ENCODE data around the gene LAMB4. TPM values are rescaled to one million over a fixed set of nuclear protein-coding genes. Genes with fewer than 3 reads are reported as not detected.

The LAMB4 gene
- total RNA-seq, 2 donors from 2014 or later, result not detected

GRCh38 chr7:108003599-108003935 is 126.6 kb downstream of the LAMB4 start:
- Mint-ChIP-seq H3K36me3 (ENCODE audit: low read depth) (no peaks in the 10 kb centered on the region), H3K4me1 (peaks cover 5% of the 10 kb centered on the region), H3K27me3 (peaks cover 51% of the 10 kb centered on the region), H3K9me3 (no peaks in the 10 kb centered on the region), H3K27ac (no peak overlapping the region), H3K4me3 (peak overlapping the region; percentile 54)
- no peak for ATAC-seq (replicated peaks)

GRCh38 chr7:108002726-108003598 is 127.2 kb downstream of the LAMB4 start, which contains the start of gene LAMB1:
Gene LAMB1 (minus strand): TSS chr7:108003161. CDS start chr7:108002885, 276 bp downstream.
- Mint-ChIP-seq H3K4me1 (peaks cover 5% of the 10 kb centered on the region), H3K4me3 (peak within 1 kb of the TSS; percentile 74), H3K36me3 (ENCODE audit: low read depth) (no peaks in the 10 kb centered on the region), H3K9me3 (no peaks in the 10 kb centered on the region), H3K27me3 (peaks cover 49% of the 10 kb centered on the region), H3K27ac (no peak within 1 kb of the TSS)
- ATAC-seq (replicated peaks), result no peak

- peaks cover 5% of the 10 kb centered on the region for H3K4me1 Mint-ChIP-seq
- peak overlapping the region; percentile 74 for H3K4me3 Mint-ChIP-seq
- ATAC-seq (replicated peaks), result no peak
- H3K9me3 Mint-ChIP-seq, result no peaks in the 10 kb centered on the region
- no peaks in the 10 kb centered on the region for H3K36me3 Mint-ChIP-seq (ENCODE audit: low read depth)
- peaks cover 46% of the 10 kb centered on the region for H3K27me3 Mint-ChIP-seq
- no peak overlapping the region for H3K27ac Mint-ChIP-seq
These were observed 128.1 kb downstream of the LAMB4 start for GRCh38 chr7:108001764-108002725.

GRCh38 chr7:108000875-108001763 is 129.0 kb downstream of the LAMB4 start:
- Mint-ChIP-seq H3K4me3 (peak overlapping the region; percentile 74), H3K4me1 (peaks cover 5% of the 10 kb centered on the region), H3K9me3 (no peaks in the 10 kb centered on the region), H3K27ac (no peak overlapping the region), H3K27me3 (peaks cover 37% of the 10 kb centered on the region), H3K36me3 (ENCODE audit: low read depth) (no peaks in the 10 kb centered on the region)
- no peak for ATAC-seq (replicated peaks)

- peaks cover 5% of the 10 kb centered on the region for H3K4me1 Mint-ChIP-seq
- ATAC-seq (replicated peaks), result no peak
- no peaks in the 10 kb centered on the region for H3K9me3 Mint-ChIP-seq
- H3K36me3 Mint-ChIP-seq (ENCODE audit: low read depth), result no peaks in the 10 kb centered on the region
- no peak overlapping the region for H3K4me3 Mint-ChIP-seq
- peaks cover 36% of the 10 kb centered on the region for H3K27me3 Mint-ChIP-seq
- no peak overlapping the region for H3K27ac Mint-ChIP-seq
These were observed 130.2 kb downstream of the LAMB4 start for GRCh38 chr7:107999779-108000560.

- no peak for ATAC-seq (replicated peaks)
- Mint-ChIP-seq H3K4me3 (no peak overlapping the region), H3K27ac (no peak overlapping the region), H3K9me3 (no peaks in the 10 kb centered on the region), H3K27me3 (peaks cover 28% of the 10 kb centered on the region), H3K4me1 (peaks cover 1% of the 10 kb centered on the region), H3K36me3 (ENCODE audit: low read depth) (no peaks in the 10 kb centered on the region)
These were observed 131.3 kb downstream of the LAMB4 start for GRCh38 chr7:107998660-107999480.

GRCh38 chr7:107998150-107998549 is 132.0 kb downstream of the LAMB4 start:
- Mint-ChIP-seq H3K4me3 (no peak overlapping the region), H3K27me3 (peaks cover 27% of the 10 kb centered on the region), H3K9me3 (no peaks in the 10 kb centered on the region), H3K27ac (no peak overlapping the region), H3K36me3 (ENCODE audit: low read depth) (no peaks in the 10 kb centered on the region), H3K4me1 (no peaks in the 10 kb centered on the region)
- ATAC-seq (replicated peaks), result no peak

- Mint-ChIP-seq H3K4me1 (no peaks in the 10 kb centered on the region), H3K4me3 (no peak overlapping the region), H3K27me3 (peaks cover 23% of the 10 kb centered on the region), H3K36me3 (ENCODE audit: low read depth) (no peaks in the 10 kb centered on the region), H3K9me3 (no peaks in the 10 kb centered on the region), H3K27ac (no peak overlapping the region)
- no peak for ATAC-seq (replicated peaks)
These were observed 133.9 kb downstream of the LAMB4 start for GRCh38 chr7:107996072-107996882.

GRCh38 chr7:107995184-107996071 is 134.7 kb downstream of the LAMB4 start:
- Mint-ChIP-seq H3K4me3 (no peak overlapping the region), H3K4me1 (no peaks in the 10 kb centered on the region), H3K36me3 (ENCODE audit: low read depth) (no peaks in the 10 kb centered on the region), H3K27me3 (peaks cover 19% of the 10 kb centered on the region), H3K27ac (no peak overlapping the region), H3K9me3 (no peaks in the 10 kb centered on the region)
- no peak for ATAC-seq (replicated peaks)

GRCh38 chr7:107994421-107995030 is 135.6 kb downstream of the LAMB4 start:
- peaks cover 19% of the 10 kb centered on the region for H3K27me3 Mint-ChIP-seq
- no peak overlapping the region for H3K4me3 Mint-ChIP-seq
- no peak for ATAC-seq (replicated peaks)
- H3K4me1 Mint-ChIP-seq, result no peaks in the 10 kb centered on the region
- H3K36me3 Mint-ChIP-seq (ENCODE audit: low read depth), result no peaks in the 10 kb centered on the region
- H3K9me3 Mint-ChIP-seq, result no peaks in the 10 kb centered on the region
- no peak overlapping the region for H3K27ac Mint-ChIP-seq

GRCh38 chr7:107993891-107994291 is 136.3 kb downstream of the LAMB4 start:
- no peaks in the 10 kb centered on the region for H3K9me3 Mint-ChIP-seq
- H3K4me3 Mint-ChIP-seq, result no peak overlapping the region
- H3K27me3 Mint-ChIP-seq, result peaks cover 21% of the 10 kb centered on the region
- H3K36me3 Mint-ChIP-seq (ENCODE audit: low read depth), result no peaks in the 10 kb centered on the region
- no peak for ATAC-seq (replicated peaks)
- no peaks in the 10 kb centered on the region for H3K4me1 Mint-ChIP-seq
- H3K27ac Mint-ChIP-seq, result no peak overlapping the region

All from activated T-helper 17 cell treated with anti-CD3 and anti-CD28 coated beads, Interleukin-2, amount 50 U/mL, for 72 hours (primary cell).